Omental fat pad (tissue), 4 donors: ENCODE results near the gene BAIAP2. TPM values are rescaled to one million over a fixed set of nuclear protein-coding genes. Genes with fewer than 3 reads are reported as not detected.

ENCODE experiments used
- ATAC-seq: fragments of 150-250 bp; one replicate; pipeline ENCODE4 v1.9.1; 2016; ENCODE audit warnings: mild to moderate bottlenecking, moderate library complexity; ENCODE audit not compliant: low FRiP score
- DNase-seq: peaks from one replicate; pipeline ENCODE4 v3.0.0-alpha.2; 2019; ENCODE audit warnings: low spot score
- total RNA-seq, 4 donors: library from RNA; depleted of rRNA; stranded (reverse); fragments of >200 nt; gene quantifications; one replicate each; pipeline ENCODE4 v1.1.0, GENCODE V29; 2016
- TF ChIP-seq, protein P1 (sequence below), 3 donors: fragments of 450-650 bp; IDR thresholded peaks; one replicate each; pipeline ENCODE4 v1.5.1; 2016 to 2017; ENCODE audit warnings: antibody characterized with exemption in 3 of 3, mild to moderate bottlenecking in 3 of 3, moderate library complexity in 2 of 3

BAIAP2 gene
- total RNA-seq, 4 donors from 2014 or later: 15.9 to 50.2 (median 36.4) TPM

- DNase-seq (no peak), ATAC-seq (no peak)
- TF ChIP-seq, protein P1, sequence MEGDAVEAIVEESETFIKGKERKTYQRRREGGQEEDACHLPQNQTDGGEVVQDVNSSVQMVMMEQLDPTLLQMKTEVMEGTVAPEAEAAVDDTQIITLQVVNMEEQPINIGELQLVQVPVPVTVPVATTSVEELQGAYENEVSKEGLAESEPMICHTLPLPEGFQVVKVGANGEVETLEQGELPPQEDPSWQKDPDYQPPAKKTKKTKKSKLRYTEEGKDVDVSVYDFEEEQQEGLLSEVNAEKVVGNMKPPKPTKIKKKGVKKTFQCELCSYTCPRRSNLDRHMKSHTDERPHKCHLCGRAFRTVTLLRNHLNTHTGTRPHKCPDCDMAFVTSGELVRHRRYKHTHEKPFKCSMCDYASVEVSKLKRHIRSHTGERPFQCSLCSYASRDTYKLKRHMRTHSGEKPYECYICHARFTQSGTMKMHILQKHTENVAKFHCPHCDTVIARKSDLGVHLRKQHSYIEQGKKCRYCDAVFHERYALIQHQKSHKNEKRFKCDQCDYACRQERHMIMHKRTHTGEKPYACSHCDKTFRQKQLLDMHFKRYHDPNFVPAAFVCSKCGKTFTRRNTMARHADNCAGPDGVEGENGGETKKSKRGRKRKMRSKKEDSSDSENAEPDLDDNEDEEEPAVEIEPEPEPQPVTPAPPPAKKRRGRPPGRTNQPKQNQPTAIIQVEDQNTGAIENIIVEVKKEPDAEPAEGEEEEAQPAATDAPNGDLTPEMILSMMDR (IDR thresholded peaks at IDR 0.05): no peak
Observed at GRCh38 chr17:81126281-81127132, 91.6 kb downstream of the BAIAP2 start.

DNA sequence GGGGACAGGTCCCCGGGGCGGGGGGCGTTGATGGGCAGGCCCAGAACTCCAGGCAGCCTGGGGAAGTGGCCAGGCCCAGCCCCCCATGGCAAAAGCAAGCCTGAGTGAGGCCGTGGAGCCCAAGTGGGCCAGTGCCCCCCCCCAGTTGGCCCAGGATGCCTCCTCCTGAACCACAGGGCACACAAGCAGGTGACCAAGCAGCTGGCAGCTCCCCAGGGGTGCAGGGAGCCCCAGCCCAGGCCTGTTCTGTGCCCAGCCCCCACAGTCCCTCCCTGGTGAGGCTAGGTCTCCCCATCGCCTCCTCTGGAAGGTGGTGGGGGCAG lies 92.1 kb downstream of the BAIAP2 start:
- TF ChIP-seq, protein P1 (IDR thresholded peaks at IDR 0.05): no peak
- ATAC-seq: no peak
- no peak for DNase-seq

DNA sequence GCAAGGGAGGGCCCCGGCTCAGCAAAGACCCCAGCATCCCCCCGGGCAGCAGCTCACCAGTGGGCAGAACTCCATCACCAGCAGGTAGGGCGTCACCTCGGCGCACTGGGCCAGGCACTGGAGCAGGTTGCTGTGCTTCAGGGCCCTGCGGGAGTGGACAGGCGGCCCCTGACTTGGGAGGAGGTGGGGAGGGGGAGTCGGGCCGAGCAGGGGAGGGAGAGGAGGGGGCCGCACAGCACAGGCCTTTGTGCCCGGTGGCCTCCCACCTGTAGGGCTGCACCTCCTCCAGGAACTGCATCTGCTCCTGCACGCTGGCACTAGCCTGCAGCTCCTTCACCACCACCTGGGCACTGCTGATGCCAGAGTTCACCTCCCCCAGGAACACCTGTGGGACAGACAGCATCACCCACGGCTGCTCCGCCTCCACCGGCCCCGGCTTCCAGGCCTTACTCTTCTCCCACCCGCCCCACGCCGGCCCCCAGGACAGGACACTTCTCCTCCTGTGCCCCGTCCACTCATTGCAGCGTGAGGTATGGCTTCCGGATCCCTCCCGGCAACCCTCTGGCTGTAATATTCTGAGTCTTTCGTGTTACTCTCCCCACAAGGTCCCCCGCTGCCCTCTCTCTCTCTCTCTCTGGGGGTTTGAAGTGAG lies 92.7 kb downstream of the BAIAP2 start:
- TF ChIP-seq, protein P1 (IDR thresholded peaks at IDR 0.05): no peak
- DNase-seq: no peak
- no peak for ATAC-seq

- TF ChIP-seq, protein P1 (IDR thresholded peaks at IDR 0.05): no peak
- DNase-seq (no peak), ATAC-seq (no peak)
Observed at GRCh38 chr17:81128338-81128737, 93.4 kb downstream of the BAIAP2 start.

GRCh38 chr17:81128774-81129173 lies 93.8 kb downstream of the BAIAP2 start:
- TF ChIP-seq, protein P1 (IDR thresholded peaks at IDR 0.05): no peak
- DNase-seq (no peak), ATAC-seq (no peak)

- no peak for DNase-seq
- no peak for ATAC-seq
- TF ChIP-seq, protein P1 (IDR thresholded peaks at IDR 0.05): no peak
Observed at GRCh38 chr17:81129289-81129688, 94.3 kb downstream of the BAIAP2 start.
